ENCODE results near the gene MACROD2. TPM values are rescaled to one million over a fixed set of nuclear protein-coding genes. Genes with fewer than 3 reads are reported as not detected.

Gene MACROD2
- total RNA-seq, 1 experiment from 2014 or later, result 1.6 TPM

DNA sequence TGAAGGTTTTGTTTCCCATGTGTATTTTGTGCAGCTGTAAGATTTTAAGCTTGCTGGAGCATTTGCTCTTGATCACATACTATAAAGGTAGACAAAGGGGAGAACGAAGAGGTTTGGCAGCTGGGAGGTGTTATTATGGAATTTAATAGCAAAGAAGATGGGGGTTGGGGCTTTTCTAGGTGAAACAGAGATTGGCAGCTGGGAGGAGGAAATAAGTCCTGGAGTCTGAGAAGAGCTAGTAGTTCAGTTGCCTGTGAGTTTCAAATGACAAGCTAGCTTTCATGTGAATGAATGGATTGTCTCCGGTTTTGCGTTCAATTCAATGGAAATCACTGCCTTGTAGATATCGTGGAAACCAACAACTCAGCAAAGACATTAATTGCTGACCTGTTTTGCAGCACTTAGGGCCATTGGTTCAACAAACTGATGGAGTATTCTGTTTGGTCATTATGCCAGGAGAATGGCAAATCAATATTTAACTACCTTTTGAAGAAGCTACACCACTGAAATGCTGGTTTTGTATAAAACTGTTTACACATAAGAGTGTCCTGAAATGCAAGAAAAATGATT lies 380.2 kb downstream of the MACROD2 start:
- H3K4me1 ChIP-seq (ENCODE audit: insufficient read depth, low read length), result peaks cover 4% of the 10 kb centered on the region; the same call in 1 of the 2 replicates
- H2AK5ac ChIP-seq (ENCODE audit: insufficient read length, low read length), result no peak overlapping the region
- H3K27ac Mint-ChIP-seq, result peak overlapping the region in 1 of 3 experiments; percentile 21; a peak in 1 of 7 replicates
- H3K79me2 ChIP-seq (ENCODE audit: insufficient read depth, low read length), result no peaks in the 10 kb centered on the region
- no peak overlapping the region for H4K91ac ChIP-seq (ENCODE audit: insufficient read length, low read depth, low read length)
- DNase-seq, result no peak
- H4K20me1 ChIP-seq (ENCODE audit: control insufficient read depth, insufficient read depth, insufficient read length), result no peaks in the 10 kb centered on the region
- no peak overlapping the region for H3K56ac ChIP-seq (ENCODE audit: insufficient read length, low read depth, low read length)
- no peak overlapping the region for H2BK12ac ChIP-seq (ENCODE audit: insufficient read length, low read depth, low read length)
- no peaks in the 10 kb centered on the region for H3K23me2 ChIP-seq (ENCODE audit: insufficient read length, low read depth, low read length, poor library complexity, severe bottlenecking)
- H3K4me1 Mint-ChIP-seq, result peaks cover 7 to 15% of the 10 kb centered on the region in 2 experiments
- H3T11ph ChIP-seq (ENCODE audit: low read length), result no peak overlapping the region
- no peak overlapping the region for H3K27ac ChIP-seq (ENCODE audit: insufficient read length, low read depth, low read length)
- no peak overlapping the region for H4K8ac ChIP-seq (replicated peaks; ENCODE audit: insufficient read length, low read depth, low read length)
- H3K4me3 Mint-ChIP-seq, result no peak overlapping the region
- no peak overlapping the region for H2BK15ac ChIP-seq (ENCODE audit: low read depth, low read length)
- H3K79me1 ChIP-seq (ENCODE audit: insufficient read depth, low read depth, low read length, poor library complexity, severe bottlenecking), result no peaks in the 10 kb centered on the region
- H3K27me3 Mint-ChIP-seq (ENCODE audit: low read depth), result no peaks in the 10 kb centered on the region
- no peak overlapping the region for H4K5ac ChIP-seq (ENCODE audit: insufficient read length, low read depth, low read length)
- H2BK5ac ChIP-seq (ENCODE audit: insufficient read length, low read length), result no peak overlapping the region
- TF ChIP-seq, protein P1, sequence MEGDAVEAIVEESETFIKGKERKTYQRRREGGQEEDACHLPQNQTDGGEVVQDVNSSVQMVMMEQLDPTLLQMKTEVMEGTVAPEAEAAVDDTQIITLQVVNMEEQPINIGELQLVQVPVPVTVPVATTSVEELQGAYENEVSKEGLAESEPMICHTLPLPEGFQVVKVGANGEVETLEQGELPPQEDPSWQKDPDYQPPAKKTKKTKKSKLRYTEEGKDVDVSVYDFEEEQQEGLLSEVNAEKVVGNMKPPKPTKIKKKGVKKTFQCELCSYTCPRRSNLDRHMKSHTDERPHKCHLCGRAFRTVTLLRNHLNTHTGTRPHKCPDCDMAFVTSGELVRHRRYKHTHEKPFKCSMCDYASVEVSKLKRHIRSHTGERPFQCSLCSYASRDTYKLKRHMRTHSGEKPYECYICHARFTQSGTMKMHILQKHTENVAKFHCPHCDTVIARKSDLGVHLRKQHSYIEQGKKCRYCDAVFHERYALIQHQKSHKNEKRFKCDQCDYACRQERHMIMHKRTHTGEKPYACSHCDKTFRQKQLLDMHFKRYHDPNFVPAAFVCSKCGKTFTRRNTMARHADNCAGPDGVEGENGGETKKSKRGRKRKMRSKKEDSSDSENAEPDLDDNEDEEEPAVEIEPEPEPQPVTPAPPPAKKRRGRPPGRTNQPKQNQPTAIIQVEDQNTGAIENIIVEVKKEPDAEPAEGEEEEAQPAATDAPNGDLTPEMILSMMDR (conservative IDR thresholded peaks at IDR 0.05), result no peak
- H2BK20ac ChIP-seq (ENCODE audit: low read depth, low read length, poor library complexity, severe bottlenecking), result no peak overlapping the region
- H3K4me2 ChIP-seq (ENCODE audit: insufficient read depth, insufficient read length, low read length), result no peak overlapping the region
- H3K9me3 ChIP-seq (ENCODE audit: control insufficient read depth, low read depth, low read length), result no peaks in the 10 kb centered on the region
- no peak overlapping the region for H3K4ac ChIP-seq (ENCODE audit: low read depth, low read length)
- H3K18ac ChIP-seq (ENCODE audit: insufficient read length, low read depth, low read length), result no peak overlapping the region
- H3K9me3 Mint-ChIP-seq, result no peaks in the 10 kb centered on the region
- H3K23ac ChIP-seq (ENCODE audit: insufficient read length, low read depth, low read length), result no peak overlapping the region
- H2BK120ac ChIP-seq (ENCODE audit: low read depth, low read length, poor library complexity, severe bottlenecking), result no peak overlapping the region
- H2AFZ ChIP-seq (ENCODE audit: low read length), result no peak overlapping the region
- H3K36me3 Mint-ChIP-seq (ENCODE audit: insufficient read depth in 1 of 3, low read depth in 3 of 3), result no peaks in the 10 kb centered on the region
- H3K9ac ChIP-seq (ENCODE audit: extremely low read depth, insufficient read length, low read length), result no peak overlapping the region
- no peak overlapping the region for H3K14ac ChIP-seq (ENCODE audit: insufficient read depth, low read length)
- H3K27me3 ChIP-seq (ENCODE audit: insufficient read depth, low read length), result no peaks in the 10 kb centered on the region
- no CpG with 5 or more reads among the region's 4 CpGs for WGBS (ENCODE audit: extremely low coverage, insufficient read length, low lambda C conversion rate)

Data from H9 (cell line).